LNCaP clone FGC (cell line): ENCODE measurements around the gene PRKN.

ENCODE experiments used
- DNase-seq: peaks from one replicate; pipeline ENCODE4 v3.0.0-alpha.2; 2011; ENCODE audit warnings: low read depth
- H3K4me3 ChIP-seq: 2 replicates; pipeline ENCODE4 v1.5.1; 2011; ENCODE audit warnings: mild to moderate bottlenecking, low read depth, low read length, control low read depth
- TF ChIP-seq, protein P1 (sequence below): IDR thresholded peaks from 2 replicates; pipeline ENCODE4 v1.5.1; 2012; ENCODE audit warnings: mild to moderate bottlenecking; ENCODE audit not compliant: control insufficient read depth, insufficient read depth; ENCODE audit errors: extremely low read depth

PRKN gene

DNA sequence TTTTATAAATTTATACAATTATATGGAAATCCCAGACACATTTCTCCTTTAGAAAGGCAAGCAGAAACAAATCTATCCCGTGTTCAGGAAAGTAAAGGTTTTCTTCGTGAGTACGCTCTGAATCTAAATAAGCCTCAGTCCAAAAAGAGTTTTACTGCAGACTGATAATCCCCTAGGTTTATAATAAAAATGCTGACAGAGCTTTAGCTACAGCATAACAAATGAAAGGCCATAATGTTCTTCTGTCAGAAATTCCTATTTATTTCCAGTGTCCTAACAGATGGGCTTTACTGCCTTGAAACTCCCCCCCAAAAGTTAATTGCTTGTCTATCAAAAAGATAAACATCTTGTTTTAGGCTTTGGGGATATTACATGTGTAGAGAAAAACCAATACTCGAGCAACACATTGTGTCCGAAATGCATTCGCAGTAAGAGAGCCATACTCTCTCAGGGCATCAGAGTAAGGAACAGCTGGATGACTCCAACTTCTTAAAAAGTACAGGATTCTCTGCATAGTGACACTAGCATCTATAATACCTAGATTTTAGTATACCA is 109.0 kb downstream of the PRKN start:
- TF ChIP-seq, protein P1, sequence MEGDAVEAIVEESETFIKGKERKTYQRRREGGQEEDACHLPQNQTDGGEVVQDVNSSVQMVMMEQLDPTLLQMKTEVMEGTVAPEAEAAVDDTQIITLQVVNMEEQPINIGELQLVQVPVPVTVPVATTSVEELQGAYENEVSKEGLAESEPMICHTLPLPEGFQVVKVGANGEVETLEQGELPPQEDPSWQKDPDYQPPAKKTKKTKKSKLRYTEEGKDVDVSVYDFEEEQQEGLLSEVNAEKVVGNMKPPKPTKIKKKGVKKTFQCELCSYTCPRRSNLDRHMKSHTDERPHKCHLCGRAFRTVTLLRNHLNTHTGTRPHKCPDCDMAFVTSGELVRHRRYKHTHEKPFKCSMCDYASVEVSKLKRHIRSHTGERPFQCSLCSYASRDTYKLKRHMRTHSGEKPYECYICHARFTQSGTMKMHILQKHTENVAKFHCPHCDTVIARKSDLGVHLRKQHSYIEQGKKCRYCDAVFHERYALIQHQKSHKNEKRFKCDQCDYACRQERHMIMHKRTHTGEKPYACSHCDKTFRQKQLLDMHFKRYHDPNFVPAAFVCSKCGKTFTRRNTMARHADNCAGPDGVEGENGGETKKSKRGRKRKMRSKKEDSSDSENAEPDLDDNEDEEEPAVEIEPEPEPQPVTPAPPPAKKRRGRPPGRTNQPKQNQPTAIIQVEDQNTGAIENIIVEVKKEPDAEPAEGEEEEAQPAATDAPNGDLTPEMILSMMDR, result no peak
- no peak for DNase-seq

DNA sequence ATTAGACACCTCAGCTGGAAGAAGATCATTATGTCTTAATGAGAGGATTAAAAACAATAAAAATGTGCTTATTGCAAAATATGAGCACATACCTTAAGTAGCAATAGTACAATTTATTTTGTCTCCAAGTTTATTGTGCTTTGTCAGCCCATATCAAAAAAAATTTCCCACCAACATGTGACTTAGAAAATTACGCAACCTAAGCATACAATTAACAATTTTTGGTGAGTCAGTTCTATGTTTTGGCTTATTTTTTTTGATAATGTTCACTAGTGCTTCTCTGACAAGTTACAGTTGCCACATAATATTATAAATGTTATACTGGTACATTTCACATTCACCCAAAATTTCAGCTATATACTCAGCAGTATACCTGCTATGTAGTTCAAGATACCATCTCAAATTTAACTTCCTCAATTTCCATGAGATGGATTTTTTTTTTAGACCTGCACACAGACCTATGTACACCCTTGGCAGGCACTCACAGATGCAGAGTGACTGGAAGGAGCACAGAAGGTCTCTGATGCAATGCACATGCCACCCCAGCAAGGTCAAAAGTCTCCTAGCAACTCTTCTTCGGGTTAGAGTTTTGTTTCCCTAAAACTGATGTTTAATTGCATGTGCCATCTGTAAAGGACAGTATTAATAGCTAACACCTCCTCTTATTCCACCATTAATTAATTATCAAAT is 112.4 kb downstream of the PRKN start:
- TF ChIP-seq, protein P1, result no peak
- no peak for DNase-seq
- no peak overlapping the region for H3K4me3 ChIP-seq

More for the DNA sequence above, 109.0 kb downstream of the PRKN start:
- H3K4me3 ChIP-seq, result no peak overlapping the region

DNA sequence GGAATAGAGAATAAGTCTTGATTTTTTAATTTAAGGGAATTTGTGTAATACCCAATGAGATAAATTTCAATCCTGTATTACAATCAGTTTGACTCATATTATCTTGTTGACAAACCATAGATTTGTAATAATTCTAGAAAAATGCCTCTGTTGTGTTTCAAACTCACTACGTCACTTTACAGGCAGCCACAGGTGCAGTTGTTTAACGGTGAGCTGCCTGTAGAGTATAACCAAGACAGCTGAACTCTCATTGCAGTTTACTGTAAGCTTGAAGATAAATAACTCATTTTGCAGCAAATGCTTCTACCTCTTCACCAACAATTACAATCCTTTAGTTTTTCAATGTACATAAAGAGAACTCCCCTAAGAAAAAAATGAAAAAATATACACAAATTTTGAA is 114.3 kb downstream of the PRKN start:
- H3K4me3 ChIP-seq, result no peak overlapping the region
- DNase-seq, result no peak
- TF ChIP-seq, protein P1, result no peak

DNA sequence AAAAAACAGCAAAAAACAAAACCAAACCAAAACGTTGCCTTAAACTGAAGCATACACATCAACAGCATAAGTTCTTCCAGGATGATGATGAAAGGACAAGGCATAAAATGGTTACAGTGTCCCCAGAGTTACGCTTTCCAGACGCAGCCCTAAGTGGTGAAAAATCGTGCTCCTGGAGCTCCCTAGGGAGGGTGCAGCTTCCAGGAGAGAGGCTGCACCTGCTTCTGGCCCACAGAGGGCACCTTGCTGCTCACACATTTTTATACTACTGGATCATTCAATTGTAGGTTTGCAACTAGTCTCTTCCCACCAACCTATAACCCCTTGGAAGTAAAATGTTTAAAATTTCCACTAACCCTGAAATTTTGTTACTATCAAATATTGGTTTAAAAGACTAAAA is 115.0 kb downstream of the PRKN start:
- TF ChIP-seq, protein P1, result no peak; the same call in 1 of the 2 replicates
- no peak overlapping the region for H3K4me3 ChIP-seq
- no peak for DNase-seq

DNA sequence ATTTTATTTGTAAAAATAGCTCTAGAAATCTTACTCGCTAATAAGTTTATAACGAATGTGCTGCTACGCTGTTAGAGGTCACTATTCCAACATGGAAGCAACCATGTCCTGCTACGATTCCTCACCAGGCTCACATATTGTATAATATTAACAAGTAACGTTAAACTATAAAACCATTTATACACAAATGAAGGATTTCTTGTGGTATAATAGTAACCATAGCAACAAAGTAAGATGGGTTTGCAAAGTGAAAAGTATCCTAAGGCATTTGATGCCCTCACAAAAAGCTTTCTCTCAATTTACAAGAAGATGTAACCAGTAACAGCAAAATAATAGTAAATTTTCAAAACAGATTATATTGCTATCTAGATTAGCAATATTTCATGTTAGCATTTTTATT is 117.2 kb downstream of the PRKN start:
- TF ChIP-seq, protein P1, result no peak

DNA sequence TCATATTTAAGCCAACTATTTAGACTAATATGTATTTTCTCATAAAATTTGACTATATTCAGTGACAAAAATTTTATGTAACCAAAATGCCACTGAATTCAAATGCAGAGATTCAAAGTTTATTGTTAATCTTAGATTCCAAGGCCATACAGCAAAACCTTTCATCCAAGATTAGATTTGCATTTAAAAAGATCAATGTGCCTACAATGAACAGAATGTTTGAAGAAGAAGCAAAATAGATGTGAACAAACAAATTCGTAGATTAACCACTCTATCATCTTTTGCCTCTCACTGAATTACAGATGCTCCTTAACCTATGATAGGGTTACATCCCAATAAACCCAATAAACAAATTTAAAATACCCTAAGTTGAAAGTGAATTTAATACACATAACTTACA is 121.7 kb downstream of the PRKN start:
- H3K4me3 ChIP-seq, result no peak overlapping the region
- TF ChIP-seq, protein P1, result no peak
- no peak for DNase-seq

More for the DNA sequence above, 117.2 kb downstream of the PRKN start:
- DNase-seq, result no peak
- H3K4me3 ChIP-seq, result no peak overlapping the region
